Thymus (tissue), 11 donors: ENCODE measurements around the gene FMN1. TPM values are rescaled to one million over a fixed set of nuclear protein-coding genes. Genes with fewer than 3 reads are reported as not detected.

Source experiments
- DNase-seq, 9 donors: peaks; one replicate each; pipeline ENCODE4 v3.0.0-alpha.2; 2013; ENCODE audit warnings: low spot score in 9 of 9, low read depth in 6 of 9, missing footprints in 1 of 9
- H3K27ac ChIP-seq, 2 donors: one replicate each; pipeline ENCODE4 v1.5.1; 2013; ENCODE audit warnings: control low read depth in 1 of 2, low read depth in 1 of 2, low read length in 1 of 2, mild to moderate bottlenecking in 1 of 2, moderate library complexity in 1 of 2
- H3K27me3 ChIP-seq, 2 donors: one replicate each; pipeline ENCODE4 v1.5.1; 2013; ENCODE audit warnings: low read length in 1 of 2; ENCODE audit not compliant: control insufficient read depth in 2 of 2, insufficient read depth in 1 of 2
- H3K36me3 ChIP-seq, 2 donors: one replicate each; pipeline ENCODE4 v1.5.1; 2013; ENCODE audit warnings: low read length in 1 of 2, mild to moderate bottlenecking in 1 of 2, moderate library complexity in 1 of 2; ENCODE audit not compliant: control insufficient read depth in 2 of 2, insufficient read depth in 2 of 2
- H3K4me1 ChIP-seq, 2 donors: one replicate each; pipeline ENCODE4 v1.5.1; 2013; ENCODE audit warnings: low read length in 2 of 2; ENCODE audit not compliant: control insufficient read depth in 2 of 2, insufficient read depth in 2 of 2
- H3K4me3 ChIP-seq, 2 donors: one replicate each; pipeline ENCODE4 v1.5.1; 2013; ENCODE audit warnings: low read length in 2 of 2, control low read depth in 1 of 2, mild to moderate bottlenecking in 1 of 2
- H3K9me3 ChIP-seq, 2 donors: one replicate each; pipeline ENCODE4 v1.5.1; 2013; ENCODE audit warnings: low read length in 1 of 2, mild to moderate bottlenecking in 1 of 2; ENCODE audit not compliant: control insufficient read depth in 2 of 2, insufficient read depth in 1 of 2
- WGBS: extraction: QIAGEN DNeasy Blood & Tissue Kit; methylation state at CpG from one replicate; pipeline ENCODE4 v1.1.7; 2013; 5-methylcytosine and 5-hydroxymethylcytosine counted together
- polyA plus RNA-seq: library from polyadenylated mRNA; stranded (reverse); fragments of 200-250 nt; gene quantifications from one replicate; pipeline ENCODE4 v1.2.3, GENCODE V29; 2013
- total RNA-seq: library from RNA; stranded (reverse); fragments of 120-200 nt; gene quantifications from one replicate; pipeline ENCODE4 v1.2.4, GENCODE V29; 2013
- donor health status: healthy.

FMN1 gene
- total and polyA plus RNA-seq, 2 donors, result 2.6 to 24.8 TPM

GRCh38 chr15:33218071-33218491 is 23.6 kb upstream of the FMN1 start:
- Histone ChIP-seq H3K36me3 (no peaks in the 10 kb centered on the region), H3K27ac (no peak overlapping the region), H3K27me3 (no peaks in the 10 kb centered on the region), H3K4me1 (no peaks in the 10 kb centered on the region), H3K9me3 (no peaks in the 10 kb centered on the region), H3K4me3 (no peak overlapping the region)
- 95% methylated on average over 2 of the region's 2 CpGs for WGBS
- no peak for DNase-seq

- Histone ChIP-seq H3K4me3 (no peak overlapping the region), H3K27ac (no peak overlapping the region), H3K27me3 (no peaks in the 10 kb centered on the region), H3K36me3 (no peaks in the 10 kb centered on the region), H3K9me3 (no peaks in the 10 kb centered on the region), H3K4me1 (no peaks in the 10 kb centered on the region)
- 99% methylated on average over 3 of the region's 3 CpGs for WGBS
- DNase-seq, result peak in 2 of 9 donors; percentile 30 to 40
Measured at GRCh38 chr15:33215941-33216872, 21.7 kb upstream of the FMN1 start.

GRCh38 chr15:33211176-33211808 is 16.8 kb upstream of the FMN1 start:
- no peak for DNase-seq
- no peak overlapping the region for H3K4me3 ChIP-seq
- H3K9me3 ChIP-seq, result no peaks in the 10 kb centered on the region
- H3K4me1 ChIP-seq, result no peaks in the 10 kb centered on the region
- 65% methylated on average over 3 of the region's 3 CpGs for WGBS
- H3K27ac ChIP-seq, result no peak overlapping the region
- no peaks in the 10 kb centered on the region for H3K27me3 ChIP-seq
- H3K36me3 ChIP-seq, result no peaks in the 10 kb centered on the region

- H3K9me3 ChIP-seq, result no peaks in the 10 kb centered on the region
- no peaks in the 10 kb centered on the region for H3K27me3 ChIP-seq
- DNase-seq, result no peak
- no peaks in the 10 kb centered on the region for H3K4me1 ChIP-seq
- H3K36me3 ChIP-seq, result no peaks in the 10 kb centered on the region
- H3K4me3 ChIP-seq, result no peak overlapping the region
- WGBS, result 71% methylated on average over 2 of the region's 2 CpGs
- no peak overlapping the region for H3K27ac ChIP-seq
Measured at GRCh38 chr15:33209575-33210481, 15.3 kb upstream of the FMN1 start.

- H3K27ac ChIP-seq, result no peak overlapping the region
- H3K36me3 ChIP-seq, result no peaks in the 10 kb centered on the region
- H3K4me3 ChIP-seq, result no peak overlapping the region
- H3K9me3 ChIP-seq, result no peaks in the 10 kb centered on the region
- DNase-seq, result no peak
- H3K27me3 ChIP-seq, result no peaks in the 10 kb centered on the region
- H3K4me1 ChIP-seq, result no peaks in the 10 kb centered on the region
- WGBS, result 84% methylated on average over 4 of the region's 4 CpGs
Measured at GRCh38 chr15:33207646-33208045, 13.1 kb upstream of the FMN1 start.

GRCh38 chr15:33206366-33206765 is 11.9 kb upstream of the FMN1 start:
- Histone ChIP-seq H3K36me3 (no peaks in the 10 kb centered on the region), H3K27me3 (no peaks in the 10 kb centered on the region), H3K27ac (no peak overlapping the region), H3K4me3 (no peak overlapping the region), H3K4me1 (peaks cover 0 to 4% of the 10 kb centered on the region in 2 donors), H3K9me3 (no peaks in the 10 kb centered on the region)
- 84% methylated on average over 3 of the region's 3 CpGs for WGBS
- DNase-seq, result no peak

- no peaks in the 10 kb centered on the region for H3K36me3 ChIP-seq
- 93% methylated on average over 3 of the region's 3 CpGs for WGBS
- H3K27ac ChIP-seq, result no peak overlapping the region
- H3K4me1 ChIP-seq, result peaks cover 0 to 4% of the 10 kb centered on the region in 2 donors
- no peaks in the 10 kb centered on the region for H3K27me3 ChIP-seq
- no peaks in the 10 kb centered on the region for H3K9me3 ChIP-seq
- H3K4me3 ChIP-seq, result no peak overlapping the region
- no peak for DNase-seq
Measured at GRCh38 chr15:33204926-33205325, 10.4 kb upstream of the FMN1 start.

GRCh38 chr15:33204087-33204486 is 9.6 kb upstream of the FMN1 start:
- no peak for DNase-seq
- Histone ChIP-seq H3K36me3 (no peaks in the 10 kb centered on the region), H3K27ac (no peak overlapping the region), H3K4me3 (no peak overlapping the region), H3K4me1 (peaks cover 0 to 4% of the 10 kb centered on the region in 2 donors), H3K9me3 (no peaks in the 10 kb centered on the region), H3K27me3 (no peaks in the 10 kb centered on the region)
